ENCODE measurements around the gene SCPEP1.
"Not testable (repeated sequence)": the region's sequence is repeated elsewhere in the genome, so short reads cannot be mapped to it uniquely, and the experiment has no call there.

The SCPEP1 gene

GRCh38 chr17:56978441-56979090 is 635 bp downstream of the SCPEP1 start:
- DNase-seq (ENCODE audit: insufficient read length, low spot score) = no peak
- FAIRE-seq = no peak
- no peak for TF ChIP-seq CTCF (IDR thresholded peaks at IDR 0.05; ENCODE audit: insufficient read depth, missing control alignments)

- no peak for FAIRE-seq
- DNase-seq (ENCODE audit: insufficient read length, low spot score) = no peak
These were observed 1.2 kb downstream of the SCPEP1 start for GRCh38 chr17:56979091-56979480.

GRCh38 chr17:56980526-56980925 is 2.6 kb downstream of the SCPEP1 start:
- FAIRE-seq; DNase-seq (ENCODE audit: insufficient read length, low spot score): not testable (repeated sequence)

More at GRCh38 chr17:56979091-56979480, 1.2 kb downstream of the SCPEP1 start:
- TF ChIP-seq CTCF (IDR thresholded peaks at IDR 0.05; ENCODE audit: insufficient read depth, missing control alignments) = no peak

- FAIRE-seq (no peak), DNase-seq (ENCODE audit: insufficient read length, low spot score) (no peak)
- no peak for TF ChIP-seq CTCF (IDR thresholded peaks at IDR 0.05; ENCODE audit: insufficient read depth, missing control alignments)
These were observed 4.4 kb downstream of the SCPEP1 start for GRCh38 chr17:56982312-56982711.

- TF ChIP-seq CTCF (IDR thresholded peaks at IDR 0.05; ENCODE audit: insufficient read depth, missing control alignments) = no peak
- DNase-seq (ENCODE audit: insufficient read length, low spot score) (no peak), FAIRE-seq (no peak)
These were observed 5.4 kb downstream of the SCPEP1 start for GRCh38 chr17:56983366-56983765.

GRCh38 chr17:56985371-56986162 is 7.6 kb downstream of the SCPEP1 start:
- DNase-seq (ENCODE audit: insufficient read length, low spot score) (no peak), FAIRE-seq (no peak)
- no peak for TF ChIP-seq CTCF (IDR thresholded peaks at IDR 0.05; ENCODE audit: insufficient read depth, missing control alignments)

GRCh38 chr17:56987283-56987834 is 9.4 kb downstream of the SCPEP1 start:
- no peak for DNase-seq (ENCODE audit: insufficient read length, low spot score)
- no peak for TF ChIP-seq CTCF (IDR thresholded peaks at IDR 0.05; ENCODE audit: insufficient read depth, missing control alignments)
- no peak for FAIRE-seq
